GM11168 (cell line): ENCODE data around the gene MS4A8.

Source experiments
- in situ Hi-C: fragments of 300-500 bp; cut with MboI; formaldehyde crosslinking; loops from one replicate; pipeline ENCODE4 v1.12.0; 2022; ENCODE audit warnings: low sequenced_read_pairs; ENCODE audit not compliant: unreplicated experiment

MS4A8 gene

GRCh38 chr11:60761436-60762190 lies 62.2 kb downstream of the MS4A8 start:
- in situ Hi-C loops: no loop called here

- in situ Hi-C loops: no loop called here
These were observed 63.7 kb downstream of the MS4A8 start for GRCh38 chr11:60762851-60763691.

- in situ Hi-C loops: no loop called here
These were observed 64.4 kb downstream of the MS4A8 start for GRCh38 chr11:60763692-60764369.

- in situ Hi-C loops: no loop called here
These were observed 65.5 kb downstream of the MS4A8 start for GRCh38 chr11:60764879-60765278.

DNA sequence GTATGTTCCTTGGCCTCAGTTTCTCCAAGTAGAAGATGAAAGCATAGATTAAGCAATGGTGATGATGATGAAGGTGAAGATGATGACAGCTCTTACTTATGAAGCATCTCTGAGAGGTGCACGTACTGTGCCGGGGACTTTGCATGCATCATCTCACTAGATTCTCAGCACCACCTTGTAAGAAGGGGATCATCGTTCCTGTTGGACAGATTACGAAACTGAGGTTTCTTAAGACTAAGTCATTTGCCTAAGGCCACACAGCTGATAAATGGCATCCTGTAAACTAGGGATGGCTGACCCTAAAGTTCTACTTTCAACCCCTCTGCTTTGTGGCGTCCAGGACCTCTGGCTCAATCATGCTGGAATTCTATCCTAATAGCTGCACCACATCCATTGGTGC lies 65.9 kb downstream of the MS4A8 start:
- in situ Hi-C loops: no loop called here
